Progenitor cell of endocrine pancreas (in vitro differentiated cells): ENCODE results near the gene CDC45. TPM values are rescaled to one million over a fixed set of nuclear protein-coding genes. Genes with fewer than 3 reads are reported as not detected.

Experiments used
- DNase-seq: peaks from one replicate; pipeline ENCODE4 v3.0.0; 2021; ENCODE audit warnings: low spot score; ENCODE audit not compliant: unreplicated experiment
- H3K27ac Mint-ChIP-seq: 2 replicates; pipeline ENCODE4 v1.8.0; 2021; ENCODE audit warnings: mild to moderate bottlenecking, moderate library complexity, mixed read lengths
- H3K27me3 Mint-ChIP-seq: 2 replicates; pipeline ENCODE4 v1.8.0; 2021; ENCODE audit warnings: mixed read lengths
- H3K36me3 Mint-ChIP-seq: 2 replicates; pipeline ENCODE4 v1.8.0; 2022; ENCODE audit warnings: mixed read lengths; ENCODE audit not compliant: insufficient read depth
- H3K4me1 Mint-ChIP-seq: 2 replicates; pipeline ENCODE4 v1.8.0; 2021; ENCODE audit warnings: low read depth, mixed read lengths
- H3K4me3 Mint-ChIP-seq: 2 replicates; pipeline ENCODE4 v1.8.0; 2021; ENCODE audit warnings: low read depth, mild to moderate bottlenecking, moderate library complexity, mixed read lengths
- H3K9me3 Mint-ChIP-seq: 2 replicates; pipeline ENCODE4 v1.8.0; 2021; ENCODE audit warnings: low read depth, mixed read lengths
- total RNA-seq: library from RNA; stranded (reverse); gene quantifications from 2 replicates; pipeline ENCODE4 v1.2.1, GENCODE V29; 2021
- TF ChIP-seq, protein P1 (sequence below): fragments of 200-600 bp; sonication (generic); IDR thresholded peaks from one replicate; pipeline ENCODE4 v1.5.0; 2021; ENCODE audit warnings: antibody characterized with exemption, mild to moderate bottlenecking; ENCODE audit not compliant: unreplicated experiment

The CDC45 gene
- total RNA-seq, 1 donor from 2014 or later, result 18.1 TPM

DNA sequence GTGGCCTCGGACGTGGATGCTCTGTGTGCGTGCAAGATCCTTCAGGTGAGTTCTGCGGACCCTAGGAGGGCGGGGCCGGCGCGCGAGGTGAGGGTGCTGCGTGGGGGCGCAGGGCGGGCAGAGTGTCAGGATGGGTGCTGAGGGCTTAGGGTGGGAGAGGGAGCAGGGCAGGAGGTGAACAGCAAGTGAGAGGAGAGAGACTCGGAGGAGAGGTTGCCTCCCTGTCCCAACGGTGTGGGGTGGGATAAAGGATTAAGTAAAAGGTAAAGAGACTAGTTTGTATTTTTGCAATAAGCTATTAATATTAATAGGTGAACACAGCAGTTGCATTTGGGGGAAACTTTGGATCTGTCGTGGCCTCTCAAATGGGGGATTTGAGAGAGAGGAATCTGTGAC is 451 bp downstream of the CDC45 start:
- Mint-ChIP-seq H3K4me1 (peaks cover 21% of the 10 kb centered on the region), H3K9me3 (no peaks in the 10 kb centered on the region), H3K36me3 (peaks cover 3% of the 10 kb centered on the region), H3K4me3 (peak overlapping the region; percentile 97), H3K27me3 (no peaks in the 10 kb centered on the region), H3K27ac (peak overlapping the region; percentile 100)
- DNase-seq, result no peak
- TF ChIP-seq, protein P1, sequence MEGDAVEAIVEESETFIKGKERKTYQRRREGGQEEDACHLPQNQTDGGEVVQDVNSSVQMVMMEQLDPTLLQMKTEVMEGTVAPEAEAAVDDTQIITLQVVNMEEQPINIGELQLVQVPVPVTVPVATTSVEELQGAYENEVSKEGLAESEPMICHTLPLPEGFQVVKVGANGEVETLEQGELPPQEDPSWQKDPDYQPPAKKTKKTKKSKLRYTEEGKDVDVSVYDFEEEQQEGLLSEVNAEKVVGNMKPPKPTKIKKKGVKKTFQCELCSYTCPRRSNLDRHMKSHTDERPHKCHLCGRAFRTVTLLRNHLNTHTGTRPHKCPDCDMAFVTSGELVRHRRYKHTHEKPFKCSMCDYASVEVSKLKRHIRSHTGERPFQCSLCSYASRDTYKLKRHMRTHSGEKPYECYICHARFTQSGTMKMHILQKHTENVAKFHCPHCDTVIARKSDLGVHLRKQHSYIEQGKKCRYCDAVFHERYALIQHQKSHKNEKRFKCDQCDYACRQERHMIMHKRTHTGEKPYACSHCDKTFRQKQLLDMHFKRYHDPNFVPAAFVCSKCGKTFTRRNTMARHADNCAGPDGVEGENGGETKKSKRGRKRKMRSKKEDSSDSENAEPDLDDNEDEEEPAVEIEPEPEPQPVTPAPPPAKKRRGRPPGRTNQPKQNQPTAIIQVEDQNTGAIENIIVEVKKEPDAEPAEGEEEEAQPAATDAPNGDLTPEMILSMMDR, result no peak

DNA sequence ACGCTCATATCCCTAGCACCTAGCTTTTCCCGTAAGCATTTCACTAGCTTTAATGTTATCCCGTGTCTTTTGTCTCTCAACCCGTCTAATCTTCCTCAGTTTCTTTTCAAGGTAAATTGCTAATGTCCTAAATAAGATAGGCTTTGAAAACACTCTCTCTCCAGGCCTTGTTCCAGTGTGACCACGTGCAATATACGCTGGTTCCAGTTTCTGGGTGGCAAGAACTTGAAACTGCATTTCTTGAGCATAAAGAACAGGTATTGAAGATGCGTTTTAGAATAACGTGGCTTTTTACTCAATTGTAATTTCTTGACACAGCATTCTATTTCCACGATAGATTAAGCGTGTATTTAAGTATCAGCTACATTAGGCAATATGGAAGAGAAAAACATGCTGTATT is 1.1 kb downstream of the CDC45 start:
- no peak for DNase-seq
- H3K4me1 Mint-ChIP-seq, result peaks cover 21% of the 10 kb centered on the region
- H3K36me3 Mint-ChIP-seq, result peaks cover 3% of the 10 kb centered on the region
- TF ChIP-seq, protein P1, result no peak
- no peaks in the 10 kb centered on the region for H3K27me3 Mint-ChIP-seq
- no peaks in the 10 kb centered on the region for H3K9me3 Mint-ChIP-seq
- peak overlapping the region; percentile 97 for H3K4me3 Mint-ChIP-seq
- H3K27ac Mint-ChIP-seq, result no peak overlapping the region

DNA sequence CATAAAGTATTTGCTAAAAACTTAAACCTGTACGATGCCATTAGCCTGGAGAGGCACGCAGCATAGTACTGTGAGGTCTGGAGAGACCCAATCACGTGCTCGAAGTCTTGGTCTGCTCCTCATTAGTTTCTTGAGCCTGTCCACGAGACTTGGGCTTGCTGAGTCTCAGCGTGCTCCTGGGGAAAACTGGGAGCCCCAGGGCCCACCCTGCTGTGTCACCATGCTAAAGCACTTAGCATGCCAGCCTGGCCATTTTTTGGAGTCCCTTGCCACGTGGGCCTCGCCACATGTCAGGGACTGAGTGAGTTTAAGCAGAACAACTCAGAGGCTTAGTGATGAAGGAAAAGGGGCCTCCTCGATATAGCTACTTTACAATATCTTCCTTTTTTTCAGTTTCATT is 2.6 kb downstream of the CDC45 start:
- Mint-ChIP-seq H3K4me1 (peaks cover 20% of the 10 kb centered on the region), H3K27ac (no peak overlapping the region), H3K36me3 (peaks cover 3% of the 10 kb centered on the region), H3K9me3 (no peaks in the 10 kb centered on the region), H3K27me3 (no peaks in the 10 kb centered on the region), H3K4me3 (no peak overlapping the region)
- no peak for DNase-seq
- TF ChIP-seq, protein P1, result no peak

DNA sequence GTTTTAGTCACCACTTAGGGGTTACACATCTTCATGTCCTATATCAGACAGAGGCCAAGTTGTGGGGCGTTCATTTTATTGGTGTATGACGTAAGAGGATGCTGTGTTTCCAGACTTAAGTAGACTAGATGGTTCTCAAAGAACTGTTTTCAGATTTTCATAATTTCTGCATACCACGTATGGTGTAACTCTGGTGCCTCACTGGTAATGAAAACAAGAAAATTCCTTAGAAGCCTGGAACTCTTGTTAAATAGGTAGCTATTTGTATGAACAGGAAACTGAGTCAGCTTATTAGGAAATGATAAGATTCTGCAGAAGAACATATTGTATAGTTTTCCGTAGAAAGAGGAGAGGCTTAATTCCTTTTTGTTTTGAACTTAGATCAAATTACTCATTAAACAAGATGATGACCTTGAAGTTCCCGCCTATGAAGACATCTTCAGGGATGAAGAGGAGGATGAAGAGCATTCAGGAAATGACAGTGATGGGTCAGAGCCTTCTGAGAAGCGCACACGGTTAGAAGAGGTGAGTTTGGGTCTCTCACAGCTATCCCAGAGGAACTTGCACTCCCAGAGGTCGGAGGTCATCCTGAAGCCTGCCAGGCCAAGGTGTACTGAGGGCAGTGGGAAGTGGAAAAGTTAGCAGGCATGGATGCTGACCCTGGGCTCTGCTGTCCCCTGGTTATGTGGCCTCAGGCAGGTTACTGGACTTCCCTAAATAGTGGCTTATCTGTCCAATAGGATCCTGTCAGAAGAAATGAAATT is 3.9 kb downstream of the CDC45 start:
- H3K27me3 Mint-ChIP-seq, result no peaks in the 10 kb centered on the region
- no peak overlapping the region for H3K27ac Mint-ChIP-seq
- TF ChIP-seq, protein P1, result no peak
- DNase-seq, result no peak
- no peak overlapping the region for H3K4me3 Mint-ChIP-seq
- H3K36me3 Mint-ChIP-seq, result peaks cover 3% of the 10 kb centered on the region
- no peaks in the 10 kb centered on the region for H3K9me3 Mint-ChIP-seq
- peaks cover 11% of the 10 kb centered on the region for H3K4me1 Mint-ChIP-seq

DNA sequence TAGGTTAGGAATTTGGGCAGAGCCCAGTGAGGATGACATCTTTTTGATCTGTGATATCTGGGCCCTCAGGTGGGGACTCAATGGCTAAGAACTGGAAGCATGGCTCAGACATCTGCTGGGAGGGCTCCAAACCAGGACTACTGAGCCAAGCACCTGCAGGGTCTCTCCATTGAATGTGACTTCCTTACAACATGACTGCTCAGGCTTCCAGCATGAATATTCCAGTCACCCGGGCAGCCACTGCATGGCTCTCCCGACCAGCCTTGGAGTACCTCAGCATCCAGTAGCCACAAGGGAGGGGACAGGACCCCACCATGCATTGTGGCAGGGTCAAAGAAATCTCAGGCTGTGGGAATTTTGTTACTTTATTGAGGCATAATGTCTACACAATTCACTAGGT is 8.6 kb downstream of the CDC45 start:
- Mint-ChIP-seq H3K27ac (no peak overlapping the region), H3K4me3 (no peak overlapping the region), H3K9me3 (no peaks in the 10 kb centered on the region), H3K27me3 (no peaks in the 10 kb centered on the region), H3K36me3 (peaks cover 6% of the 10 kb centered on the region), H3K4me1 (no peaks in the 10 kb centered on the region)
- TF ChIP-seq, protein P1, result no peak
- no peak for DNase-seq
